Stimulated activated naive B cell treated with anti-CD40 and anti-IgM and Interleukin-4, amounts not matched to agents 10 μg/mL and 1 μg/mL and 100 μg/mL, for 72 hours (primary cell): ENCODE measurements around the gene PDCD4.
A peak's percentile ranks its signal among the peaks of the same experiment; 100 is the strongest.

ENCODE experiments used
- ATAC-seq, 2 donors: fragments of 150-1000 bp; cut with Tn5 transposase; replicated peaks; 2 replicates each; pipeline ENCODE4 v1.10.0; 2021; ENCODE audit warnings: moderate library complexity in 1 of 2
- DNase-seq: peaks from one replicate; pipeline ENCODE4 v3.0.0; 2021
- H3K27ac Mint-ChIP-seq: one replicate; pipeline ENCODE4 v1.8.0; 2022; ENCODE audit warnings: mild to moderate bottlenecking, mixed read lengths
- H3K27me3 Mint-ChIP-seq, 2 donors: one replicate each; pipeline ENCODE4 v1.8.0; 2022; ENCODE audit warnings: mixed read lengths in 2 of 2
- H3K36me3 Mint-ChIP-seq, 2 donors: one replicate each; pipeline ENCODE4 v1.8.0; 2022; ENCODE audit warnings: mixed read lengths in 2 of 2, mild to moderate bottlenecking in 1 of 2
- H3K4me1 Mint-ChIP-seq, 2 donors: one replicate each; pipeline ENCODE4 v1.8.0; 2022; ENCODE audit warnings: mixed read lengths in 2 of 2, mild to moderate bottlenecking in 1 of 2
- H3K4me3 Mint-ChIP-seq, 2 donors: one replicate each; pipeline ENCODE4 v1.8.0; 2022; ENCODE audit warnings: mild to moderate bottlenecking in 2 of 2, mixed read lengths in 2 of 2, moderate library complexity in 1 of 2
- H3K9me3 Mint-ChIP-seq, 2 donors: one replicate each; pipeline ENCODE4 v1.8.0; 2022; ENCODE audit warnings: mixed read lengths in 2 of 2, mild to moderate bottlenecking in 1 of 2

Gene PDCD4

DNA sequence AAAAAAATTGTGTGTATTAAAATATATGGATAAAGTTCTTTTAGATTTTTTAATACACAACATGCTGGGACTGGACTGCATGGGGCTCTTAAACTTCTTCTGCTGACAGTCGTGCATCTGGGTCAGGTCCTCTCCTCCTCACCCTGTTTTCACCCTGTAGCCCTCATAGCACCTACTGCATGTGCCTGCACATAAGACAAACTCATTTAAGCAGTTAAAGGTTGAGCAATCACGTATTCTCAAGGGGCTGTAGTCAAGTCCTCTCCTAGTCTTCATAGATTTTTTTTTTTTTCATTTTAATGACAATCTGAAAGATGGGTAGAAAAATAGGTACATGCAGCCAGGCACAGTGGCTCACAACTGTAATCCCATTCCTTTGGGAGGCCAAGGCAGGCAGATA, 23.6 kb upstream of the PDCD4 start:
- Mint-ChIP-seq H3K4me3 (no peak overlapping the region), H3K27ac (no peak overlapping the region), H3K9me3 (peaks cover 0 to 2% of the 10 kb centered on the region in 2 donors), H3K27me3 (no peaks in the 10 kb centered on the region), H3K4me1 (peaks cover 75 to 90% of the 10 kb centered on the region in 2 donors), H3K36me3 (peaks cover 3 to 4% of the 10 kb centered on the region in 2 donors)
- no peak for DNase-seq
- ATAC-seq, result no peak

DNA sequence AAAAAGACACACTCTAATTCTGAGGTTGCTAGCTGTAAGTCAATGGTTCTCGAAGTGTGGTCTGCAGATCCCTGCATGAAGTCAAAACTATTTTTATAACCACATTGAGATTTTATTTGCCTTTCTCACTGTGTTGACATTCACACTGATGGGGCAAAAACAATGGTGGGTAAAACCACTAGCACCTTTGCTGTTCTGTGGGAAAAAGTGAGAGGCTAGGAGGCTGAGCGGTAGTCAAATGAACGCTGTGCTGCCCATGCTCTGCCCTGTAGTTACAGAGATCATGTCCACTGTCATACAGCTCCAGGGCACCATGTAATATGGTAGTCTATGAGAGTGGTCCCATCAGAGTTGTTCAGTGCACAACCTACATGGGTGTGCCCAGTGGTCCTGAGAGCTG, 21.6 kb upstream of the PDCD4 start:
- Mint-ChIP-seq H3K4me1 (peaks cover 61 to 70% of the 10 kb centered on the region in 2 donors), H3K27me3 (no peaks in the 10 kb centered on the region), H3K36me3 (peaks cover 2 to 3% of the 10 kb centered on the region in 2 donors), H3K9me3 (peaks cover 0 to 2% of the 10 kb centered on the region in 2 donors), H3K4me3 (no peak overlapping the region), H3K27ac (no peak overlapping the region)
- ATAC-seq (no peak), DNase-seq (no peak)

DNA sequence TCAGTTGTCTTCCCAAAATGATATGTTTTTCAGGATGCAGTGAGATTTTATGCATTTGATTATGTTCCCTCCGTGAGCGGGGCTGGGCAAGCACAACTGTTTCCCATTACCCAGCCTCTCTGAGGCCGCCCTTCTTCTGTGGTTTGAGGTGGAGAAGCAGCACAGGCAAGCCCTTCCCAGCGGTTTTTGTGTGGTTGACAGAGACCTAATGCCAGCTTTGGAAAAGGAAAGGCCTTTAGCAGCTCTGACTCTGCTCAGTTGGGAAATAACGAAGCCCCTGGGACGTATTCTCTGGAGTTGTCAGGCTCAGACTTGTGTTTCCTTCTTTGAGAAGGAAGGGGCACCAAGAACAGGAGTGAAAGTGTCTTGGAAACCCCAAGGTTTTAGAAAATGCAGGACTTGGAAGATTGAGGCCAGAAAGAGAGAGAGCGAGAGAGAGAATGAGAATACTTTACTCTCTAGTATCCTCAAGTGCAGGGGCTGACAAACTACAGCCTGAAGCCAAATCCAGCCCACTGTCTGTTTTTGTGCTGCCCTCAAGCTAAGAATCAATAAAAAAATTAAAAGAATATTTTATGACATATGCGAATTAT, 20.6 kb upstream of the PDCD4 start:
- no peak overlapping the region for H3K4me3 Mint-ChIP-seq
- peak overlapping the region; percentile 43 for H3K27ac Mint-ChIP-seq
- H3K27me3 Mint-ChIP-seq, result no peaks in the 10 kb centered on the region
- DNase-seq (no peak), ATAC-seq (peak in 1 of 2 donors; percentile 19)
- H3K4me1 Mint-ChIP-seq, result peaks cover 52 to 60% of the 10 kb centered on the region in 2 donors
- H3K36me3 Mint-ChIP-seq, result peaks cover 0 to 3% of the 10 kb centered on the region in 2 donors
- no peaks in the 10 kb centered on the region for H3K9me3 Mint-ChIP-seq

DNA sequence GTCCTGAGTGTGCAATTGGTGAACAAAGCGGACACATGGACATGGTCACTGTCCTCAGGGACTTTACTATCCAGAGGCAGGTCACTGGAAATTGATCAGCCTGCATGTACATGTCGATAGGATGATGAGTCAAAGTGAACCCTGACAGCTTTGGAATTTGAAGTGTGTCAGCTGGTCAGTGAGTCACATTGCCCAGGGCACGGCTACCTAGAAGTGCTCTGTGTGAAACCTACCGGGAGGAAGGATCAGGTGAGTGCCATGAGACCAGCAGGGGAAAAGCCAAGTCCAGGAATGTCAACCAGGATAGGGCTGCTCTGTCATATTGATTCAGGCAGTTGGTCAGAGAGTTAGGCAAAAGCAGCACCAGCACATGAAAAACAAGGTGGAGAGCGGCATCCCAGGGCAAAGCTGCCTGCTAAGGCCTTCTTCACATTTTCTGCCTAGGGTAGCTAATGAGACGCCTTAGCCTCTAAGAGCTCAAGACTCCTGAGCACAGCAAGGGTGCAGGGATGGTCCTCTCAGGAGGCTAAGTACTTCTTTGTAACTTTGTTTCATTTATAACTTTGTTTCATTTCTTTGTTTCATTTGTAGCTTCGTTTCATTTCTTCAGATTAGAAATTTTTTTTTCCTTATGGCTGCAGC, 19.4 kb upstream of the PDCD4 start:
- H3K36me3 Mint-ChIP-seq, result peaks cover 0 to 3% of the 10 kb centered on the region in 2 donors
- peaks cover 43 to 51% of the 10 kb centered on the region in 2 donors for H3K4me1 Mint-ChIP-seq
- H3K4me3 Mint-ChIP-seq, result no peak overlapping the region
- H3K9me3 Mint-ChIP-seq, result no peaks in the 10 kb centered on the region
- ATAC-seq, result peak in 1 of 2 donors; percentile 49
- no peak for DNase-seq
- peak overlapping the region; percentile 62 for H3K27ac Mint-ChIP-seq
- no peaks in the 10 kb centered on the region for H3K27me3 Mint-ChIP-seq

DNA sequence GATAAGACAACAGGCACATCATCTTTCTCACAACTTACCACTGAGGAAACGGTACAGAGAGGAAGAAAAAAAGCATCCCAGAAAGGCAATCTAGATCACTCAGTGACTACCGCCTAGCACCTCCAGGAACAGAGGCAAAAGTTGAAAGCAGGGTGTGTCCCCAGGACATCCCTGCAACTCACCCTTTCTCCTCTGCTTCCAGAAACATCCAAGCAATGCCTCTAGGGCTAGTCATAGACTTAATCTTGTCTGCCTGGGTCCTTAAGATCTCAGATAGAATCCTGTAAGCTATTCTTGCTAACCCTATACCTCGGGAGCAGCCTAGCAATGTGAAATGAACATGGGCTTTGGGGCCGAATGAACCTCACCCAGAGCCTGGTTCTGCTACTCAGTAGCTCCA, 18.8 kb upstream of the PDCD4 start:
- Mint-ChIP-seq H3K4me1 (peaks cover 45 to 51% of the 10 kb centered on the region in 2 donors), H3K27ac (peak overlapping the region; percentile 62), H3K4me3 (no peak overlapping the region), H3K9me3 (no peaks in the 10 kb centered on the region), H3K36me3 (peaks cover 0 to 3% of the 10 kb centered on the region in 2 donors), H3K27me3 (no peaks in the 10 kb centered on the region)
- ATAC-seq (no peak), DNase-seq (no peak)

DNA sequence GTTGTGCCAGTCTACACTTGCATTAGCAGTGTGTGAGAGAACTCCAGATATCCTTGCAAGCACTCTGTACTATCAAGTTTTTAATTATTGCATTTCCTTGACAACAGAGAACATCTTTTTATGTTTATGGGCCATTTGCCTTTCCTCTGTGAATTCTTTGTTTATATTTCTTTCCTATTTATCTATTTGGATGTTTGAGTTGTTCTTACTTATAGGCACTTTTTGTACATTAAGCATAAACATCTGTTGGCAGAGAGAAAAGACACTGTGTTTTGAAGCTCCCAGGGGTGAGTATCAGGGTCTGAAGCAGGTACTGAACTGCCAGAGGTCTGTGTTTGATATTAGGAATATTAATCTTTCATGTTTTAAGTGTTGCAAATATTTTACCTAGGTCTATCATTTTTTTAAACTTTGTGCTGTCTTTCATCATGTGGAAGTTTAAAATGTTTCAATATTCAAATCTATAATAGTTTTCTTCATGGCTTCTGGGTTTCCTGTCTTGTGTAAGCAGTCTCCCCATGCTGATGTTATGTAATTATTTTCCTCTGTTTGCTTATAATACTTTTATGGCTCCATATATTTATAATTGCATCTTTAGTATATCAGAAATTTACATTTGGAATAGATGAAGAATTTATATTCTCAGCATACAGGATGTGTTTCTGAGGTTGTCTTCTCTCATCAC, 17.7 kb upstream of the PDCD4 start:
- no peak overlapping the region for H3K4me3 Mint-ChIP-seq
- H3K27me3 Mint-ChIP-seq, result no peaks in the 10 kb centered on the region
- H3K36me3 Mint-ChIP-seq, result peaks cover 0 to 3% of the 10 kb centered on the region in 2 donors
- DNase-seq, result no peak
- no peaks in the 10 kb centered on the region for H3K9me3 Mint-ChIP-seq
- no peak overlapping the region for H3K27ac Mint-ChIP-seq
- peaks cover 45 to 51% of the 10 kb centered on the region in 2 donors for H3K4me1 Mint-ChIP-seq
- no peak for ATAC-seq

DNA sequence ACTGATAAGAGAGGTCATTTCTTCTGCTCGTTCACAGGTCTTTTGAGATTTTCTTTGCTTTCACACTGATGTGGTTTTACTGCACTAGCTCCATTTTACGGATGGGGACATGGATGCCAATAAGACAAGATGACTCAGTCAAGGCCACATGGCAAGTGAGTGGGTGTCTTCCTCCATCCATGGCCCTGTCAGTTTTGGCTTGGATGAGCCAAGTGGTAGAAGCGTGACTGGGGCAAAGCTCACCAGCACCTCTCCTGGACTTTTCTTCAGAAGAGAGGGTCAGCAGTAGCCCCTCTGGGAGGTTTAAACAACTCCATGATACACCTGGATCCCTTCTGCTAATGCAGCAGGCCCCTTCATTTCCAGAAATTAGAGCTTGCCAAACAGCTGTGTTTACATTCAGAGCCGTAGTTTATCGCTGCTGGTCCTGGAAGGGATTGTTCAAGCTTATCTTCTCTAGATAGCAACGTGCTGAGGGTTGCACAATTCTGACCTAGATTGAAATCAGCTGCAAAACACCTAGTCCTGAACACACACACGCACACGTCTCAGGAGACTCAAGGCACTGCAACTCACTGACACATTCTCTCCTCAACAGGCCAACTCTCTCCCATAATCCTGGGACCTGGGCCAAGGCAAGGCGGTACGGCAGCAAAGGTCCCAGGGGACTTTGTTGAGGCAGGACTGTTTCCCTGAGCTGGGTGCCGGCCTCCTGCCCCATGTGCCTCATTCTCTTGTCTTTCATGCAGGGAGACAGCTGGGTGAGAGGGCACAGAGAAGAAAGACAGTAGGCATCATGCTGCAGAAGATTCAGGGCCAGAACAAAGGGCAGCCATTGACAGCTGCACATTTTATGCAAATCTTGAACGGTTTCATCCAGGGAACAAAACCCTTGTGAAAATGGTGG, 14.2 kb upstream of the PDCD4 start:
- ATAC-seq (peak; percentile 67 to 72), DNase-seq (peak; percentile 19)
- no peaks in the 10 kb centered on the region for H3K27me3 Mint-ChIP-seq
- H3K4me1 Mint-ChIP-seq, result peaks cover 44 to 46% of the 10 kb centered on the region in 2 donors
- H3K9me3 Mint-ChIP-seq, result no peaks in the 10 kb centered on the region
- peak overlapping the region; percentile 77 for H3K27ac Mint-ChIP-seq
- no peaks in the 10 kb centered on the region for H3K36me3 Mint-ChIP-seq
- H3K4me3 Mint-ChIP-seq, result peak overlapping the region; percentile 33 to 70

DNA sequence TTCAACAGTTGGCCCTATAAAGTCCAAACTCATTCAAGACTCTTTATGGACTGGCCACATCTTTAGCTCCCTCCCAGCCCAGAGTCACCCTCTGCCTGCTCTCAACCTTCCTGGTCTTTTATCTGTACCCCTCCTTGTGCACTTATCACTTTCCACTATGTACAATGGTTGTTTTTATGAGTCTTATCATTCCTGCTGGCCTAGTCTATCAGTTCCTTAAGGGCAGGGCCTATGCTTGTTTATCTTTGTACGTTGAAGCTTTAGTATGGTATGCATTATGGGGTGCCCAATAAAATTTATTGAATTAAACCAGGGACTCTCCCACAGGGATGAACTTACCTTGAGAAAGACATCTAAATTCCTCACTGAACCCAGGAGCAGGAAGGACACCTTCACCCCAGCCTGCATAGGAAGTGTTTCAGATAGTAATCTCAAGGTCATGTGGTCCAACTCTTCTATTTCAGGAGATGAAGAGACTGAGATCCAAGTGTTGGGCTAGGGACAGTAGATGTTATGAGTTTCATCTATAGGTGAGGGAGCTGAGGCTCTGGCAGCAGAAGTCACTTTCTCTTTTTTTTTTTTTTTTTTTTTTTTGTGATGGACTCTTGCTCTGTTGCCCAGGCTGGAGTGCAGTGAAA, 13.3 kb upstream of the PDCD4 start:
- Mint-ChIP-seq H3K27me3 (no peaks in the 10 kb centered on the region), H3K4me1 (peaks cover 42 to 50% of the 10 kb centered on the region in 2 donors), H3K9me3 (no peaks in the 10 kb centered on the region), H3K27ac (no peak overlapping the region), H3K36me3 (no peaks in the 10 kb centered on the region), H3K4me3 (no peak overlapping the region)
- ATAC-seq, result no peak
- DNase-seq, result no peak

DNA sequence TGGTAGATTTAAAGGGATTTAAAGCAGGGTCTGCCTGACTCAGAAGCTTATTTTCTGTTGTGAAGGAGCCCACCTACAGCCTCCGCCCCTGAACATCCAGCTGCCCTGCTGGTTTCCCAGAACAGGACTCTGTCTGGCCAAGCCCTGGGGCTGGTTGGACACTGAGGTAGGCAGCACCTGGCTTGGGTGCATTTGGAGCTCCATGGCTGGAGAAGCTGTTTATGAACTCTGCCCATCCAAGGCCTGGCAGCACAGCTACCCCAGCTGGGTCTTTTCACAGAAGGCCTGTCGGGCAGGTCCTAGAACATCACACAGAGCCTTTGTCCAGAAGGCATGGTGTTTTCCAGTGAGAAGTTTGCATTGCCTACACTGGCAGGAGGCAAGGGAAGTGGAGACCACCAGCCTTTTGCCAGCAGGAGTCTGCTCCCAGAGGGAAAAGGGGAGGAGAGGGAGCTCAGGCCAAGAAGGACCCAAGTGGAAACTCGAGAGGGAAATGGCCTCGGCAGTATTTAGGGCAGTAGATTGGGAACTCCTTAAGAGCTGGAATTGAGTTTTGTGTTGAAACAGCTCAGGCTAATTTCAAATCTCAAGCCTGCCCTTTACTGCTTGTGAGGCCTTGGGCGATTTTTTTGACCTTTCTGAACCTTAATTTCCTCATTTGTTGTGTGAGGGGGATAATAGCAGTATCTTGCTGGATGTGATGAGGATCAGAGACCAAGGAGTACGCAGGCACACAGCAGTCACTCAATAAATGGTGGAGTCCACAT, 12.3 kb upstream of the PDCD4 start:
- H3K36me3 Mint-ChIP-seq, result no peaks in the 10 kb centered on the region
- ATAC-seq, result no peak

DNA sequence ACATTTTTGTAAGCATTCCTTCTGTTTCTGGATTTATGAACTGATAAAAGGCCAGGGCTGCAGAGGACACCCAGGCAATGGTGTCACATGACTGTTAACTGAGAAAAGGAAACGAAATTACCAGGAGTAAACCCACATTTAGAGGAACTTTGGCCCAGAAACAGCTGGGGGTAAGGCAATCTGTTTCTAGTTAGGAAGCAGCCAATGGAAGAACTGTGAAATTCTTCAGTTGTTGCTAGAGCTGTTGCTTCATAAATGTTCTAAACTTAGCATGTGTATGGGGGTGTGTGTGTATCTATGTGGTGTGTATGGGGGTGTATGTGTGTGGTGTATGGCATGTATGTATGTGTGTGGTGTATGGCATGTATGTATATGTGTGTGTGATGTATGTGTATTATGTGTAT, 11.8 kb upstream of the PDCD4 start:
- peak overlapping the region; percentile 0 to 1 for H3K4me3 Mint-ChIP-seq

More for the DNA sequence above, 12.3 kb upstream of the PDCD4 start:
- peaks cover 48 to 59% of the 10 kb centered on the region in 2 donors for H3K4me1 Mint-ChIP-seq
- peak overlapping the region; percentile 82 for H3K27ac Mint-ChIP-seq
- no peaks in the 10 kb centered on the region for H3K9me3 Mint-ChIP-seq
- peak overlapping the region; percentile 29 to 40 for H3K4me3 Mint-ChIP-seq
- no peak for DNase-seq
- H3K27me3 Mint-ChIP-seq, result no peaks in the 10 kb centered on the region

DNA sequence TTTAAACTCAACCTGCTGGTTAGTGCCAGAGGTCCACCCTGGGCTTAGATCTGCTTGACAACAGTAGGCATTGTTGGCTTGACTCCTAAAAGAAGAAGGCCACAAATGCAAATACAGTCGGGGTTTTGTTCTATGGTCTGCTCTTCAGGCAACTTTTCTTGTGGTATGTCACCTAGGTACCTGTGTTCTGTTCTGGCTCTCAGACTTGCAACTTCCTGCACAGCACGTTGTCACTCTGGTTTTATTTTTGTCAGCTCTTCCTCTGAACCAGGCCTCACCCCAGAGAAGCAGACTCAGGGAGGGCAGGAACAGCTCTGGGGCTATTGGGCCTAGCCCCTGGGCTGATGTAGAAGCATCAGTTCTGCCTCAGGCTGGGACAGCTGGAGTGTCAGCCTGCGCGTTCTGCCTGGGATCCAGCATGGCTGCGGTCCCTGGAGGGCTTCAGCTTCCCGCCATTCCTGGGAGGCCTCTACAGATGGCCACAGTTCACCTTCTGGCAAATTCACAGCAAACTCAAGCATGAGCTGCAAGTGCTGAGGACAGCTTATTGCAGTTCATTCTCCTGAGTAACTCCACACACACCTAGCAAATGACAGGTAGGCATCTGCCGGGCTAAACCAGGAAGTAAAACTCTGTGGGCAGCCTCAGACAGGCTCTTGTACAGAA, 11.0 kb upstream of the PDCD4 start:
- peak overlapping the region; percentile 28 for H3K27ac Mint-ChIP-seq
- H3K27me3 Mint-ChIP-seq, result no peaks in the 10 kb centered on the region
- ATAC-seq, result peak; percentile 41 to 55
- H3K36me3 Mint-ChIP-seq, result no peaks in the 10 kb centered on the region
- no peak for DNase-seq
- peak overlapping the region; percentile 1 to 41 for H3K4me3 Mint-ChIP-seq
- H3K9me3 Mint-ChIP-seq, result no peaks in the 10 kb centered on the region
- peaks cover 56 to 71% of the 10 kb centered on the region in 2 donors for H3K4me1 Mint-ChIP-seq

More for the DNA sequence above, 11.8 kb upstream of the PDCD4 start:
- Mint-ChIP-seq H3K27ac (peak overlapping the region; percentile 28), H3K36me3 (no peaks in the 10 kb centered on the region), H3K27me3 (no peaks in the 10 kb centered on the region), H3K4me1 (peaks cover 51 to 64% of the 10 kb centered on the region in 2 donors), H3K9me3 (no peaks in the 10 kb centered on the region)
- ATAC-seq (peak in 1 of 2 donors; percentile 12), DNase-seq (no peak)

DNA sequence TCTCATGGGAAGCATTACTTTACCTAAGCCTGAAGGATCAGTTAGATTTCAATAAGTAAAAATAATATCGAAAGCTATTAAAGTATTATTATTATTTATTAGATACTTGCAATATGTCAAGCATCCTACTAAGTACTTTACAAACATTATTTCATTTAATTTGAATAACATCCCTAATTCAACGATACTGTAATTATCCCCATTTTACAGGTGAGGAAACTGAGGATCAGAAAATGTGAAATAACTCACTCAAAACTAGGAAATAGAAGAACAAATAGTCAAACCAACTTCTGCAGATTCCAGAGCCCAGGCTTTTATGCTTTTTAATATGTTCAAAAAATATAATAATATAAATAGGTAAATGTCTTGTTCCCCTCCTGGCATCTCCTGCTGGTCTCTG, 10.3 kb upstream of the PDCD4 start:
- no peak for ATAC-seq
- H3K27ac Mint-ChIP-seq, result no peak overlapping the region
- DNase-seq, result no peak
- no peak overlapping the region for H3K4me3 Mint-ChIP-seq
- peaks cover 62 to 79% of the 10 kb centered on the region in 2 donors for H3K4me1 Mint-ChIP-seq
- no peaks in the 10 kb centered on the region for H3K27me3 Mint-ChIP-seq
- no peaks in the 10 kb centered on the region for H3K9me3 Mint-ChIP-seq
- H3K36me3 Mint-ChIP-seq, result no peaks in the 10 kb centered on the region
